Astrocyte of the spinal cord (primary cell): ENCODE measurements around the gene PTPRCAP.
A peak's percentile ranks its signal among the peaks of the same experiment; 100 is the strongest.
"Not testable (repeated sequence)": the region's sequence is repeated elsewhere in the genome, so short reads cannot be mapped to it uniquely, and the experiment has no call there.

ENCODE experiments used
- DNase-seq: peaks from one replicate; pipeline ENCODE4 v3.0.0; 2011; ENCODE audit warnings: low read depth, low spot score
- H3K4me3 ChIP-seq: 2 replicates; pipeline ENCODE4 v1.5.1; 2011; ENCODE audit warnings: low read depth, mild to moderate bottlenecking, low read length, moderate library complexity
- CTCF ChIP-seq: IDR thresholded peaks from 2 replicates; pipeline ENCODE4 v1.5.1; 2012; ENCODE audit warnings: low read depth, mild to moderate bottlenecking, low read length, inconsistent platforms
- in situ Hi-C: cut with HindIII; loops from 2 replicates; pipeline ENCODE4 v1.10.0; 2017; ENCODE audit warnings: low sequenced_read_pairs

Gene PTPRCAP, protein sequence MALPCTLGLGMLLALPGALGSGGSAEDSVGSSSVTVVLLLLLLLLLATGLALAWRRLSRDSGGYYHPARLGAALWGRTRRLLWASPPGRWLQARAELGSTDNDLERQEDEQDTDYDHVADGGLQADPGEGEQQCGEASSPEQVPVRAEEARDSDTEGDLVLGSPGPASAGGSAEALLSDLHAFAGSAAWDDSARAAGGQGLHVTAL

GRCh38 chr11:67437082-67437808, at the start of gene PTPRCAP:
PTPRCAP (minus strand) TSS chr11:67437682; CDS start chr11:67437619, 63 bp downstream.
- no peak within 1 kb of the TSS for H3K4me3 ChIP-seq
- no peak for DNase-seq
- TF ChIP-seq CTCF, result no peak
- in situ Hi-C loops, result no loop called here

DNA sequence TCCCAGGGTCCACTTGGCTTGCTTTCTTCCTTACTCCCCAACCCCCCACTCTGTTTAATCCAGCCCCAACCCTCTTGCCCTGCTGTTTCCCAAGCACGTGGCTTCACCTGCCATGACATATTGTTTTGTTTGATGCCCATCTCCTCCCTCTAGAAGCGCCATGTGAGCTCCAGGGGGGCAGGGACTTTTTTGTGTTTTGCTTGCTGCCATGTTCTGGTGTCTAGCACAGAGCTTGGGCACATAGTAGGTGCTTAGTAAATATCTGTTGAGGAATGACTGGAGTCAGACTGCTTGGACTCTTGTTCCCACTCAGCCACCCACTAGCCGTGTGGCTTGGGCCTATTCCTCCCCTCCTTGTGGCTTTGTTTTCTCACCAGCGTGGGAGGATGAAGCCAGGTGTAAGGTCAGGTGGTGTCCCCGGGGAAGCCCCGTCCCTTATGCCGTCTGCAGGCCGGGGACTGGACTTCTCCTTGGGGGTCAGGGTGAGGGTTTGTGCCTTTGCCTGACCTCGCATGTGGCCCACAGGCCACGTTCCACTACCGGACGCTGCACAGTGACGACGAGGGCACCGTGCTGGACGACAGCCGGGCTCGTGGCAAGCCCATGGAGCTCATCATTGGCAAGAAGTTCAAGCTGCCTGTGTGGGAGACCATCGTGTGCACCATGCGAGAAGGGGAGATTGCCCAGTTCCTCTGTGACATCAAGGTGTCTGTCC, 49.2 kb upstream of the PTPRCAP start:
- no peak for TF ChIP-seq CTCF
- no peak overlapping the region for H3K4me3 ChIP-seq
- in situ Hi-C loops, result no loop called here
- DNase-seq, result no peak

- in situ Hi-C loops, DNase-seq, H3K4me3 ChIP-seq: not testable (repeated sequence)
Measured at GRCh38 chr11:67485873-67486361, 48.4 kb upstream of the PTPRCAP start.

GRCh38 chr11:67484847-67485311, 47.4 kb upstream of the PTPRCAP start:
- H3K4me3 ChIP-seq, result no peak overlapping the region
- no peak for DNase-seq
- in situ Hi-C loops, result no loop called here
- no peak for TF ChIP-seq CTCF

- DNase-seq, result no peak
- H3K4me3 ChIP-seq, result peak overlapping the region; percentile 45
- no peak for TF ChIP-seq CTCF
- in situ Hi-C loops, result no loop called here
Measured at GRCh38 chr11:67483831-67484665, 46.6 kb upstream of the PTPRCAP start.

- no peak for TF ChIP-seq CTCF
- in situ Hi-C loops, result no loop called here
- DNase-seq, result peak; percentile 98
- H3K4me3 ChIP-seq, result peak within 1 kb of the TSS; percentile 45
Measured at GRCh38 chr11:67482827-67483798, 45.6 kb upstream of the PTPRCAP start, which contains the start of gene AIP. AIP (plus strand) TSS chr11:67483026; CDS start chr11:67483159, 133 bp downstream.
